KOPT-K1 (cell line): Measurements from ENCODE around the gene E2F8.

Experiments
- H3K27ac ChIP-seq: fragments of 200-600 bp; sonication (generic); 2 replicates; pipeline ENCODE4 v1.5.1; 2016; ENCODE audit warnings: antibody characterized with exemption, mild to moderate bottlenecking, low read depth, low read length; ENCODE audit not compliant: poor library complexity, severe bottlenecking
- H3K36me3 ChIP-seq: fragments of 200-600 bp; sonication (generic); 2 replicates; pipeline ENCODE4 v1.5.1; 2017; ENCODE audit warnings: antibody characterized with exemption, mild to moderate bottlenecking, low read length, moderate library complexity; ENCODE audit not compliant: insufficient read depth
- H3K9me3 ChIP-seq: fragments of 200-600 bp; sonication (generic); 2 replicates; pipeline ENCODE4 v1.5.1; 2017; ENCODE audit warnings: antibody characterized with exemption, low read length, mild to moderate bottlenecking; ENCODE audit not compliant: insufficient read depth, poor library complexity, severe bottlenecking

E2F8 gene

GRCh38 chr11:19218786-19219460 is 21.8 kb downstream of the E2F8 start:
- Histone ChIP-seq H3K36me3 (peaks cover 19% of the 10 kb centered on the region), H3K9me3 (no peaks in the 10 kb centered on the region), H3K27ac (no peak overlapping the region)

GRCh38 chr11:19218216-19218615 is 22.5 kb downstream of the E2F8 start:
- Histone ChIP-seq H3K9me3 (no peaks in the 10 kb centered on the region), H3K27ac (no peak overlapping the region), H3K36me3 (peaks cover 12% of the 10 kb centered on the region)

DNA sequence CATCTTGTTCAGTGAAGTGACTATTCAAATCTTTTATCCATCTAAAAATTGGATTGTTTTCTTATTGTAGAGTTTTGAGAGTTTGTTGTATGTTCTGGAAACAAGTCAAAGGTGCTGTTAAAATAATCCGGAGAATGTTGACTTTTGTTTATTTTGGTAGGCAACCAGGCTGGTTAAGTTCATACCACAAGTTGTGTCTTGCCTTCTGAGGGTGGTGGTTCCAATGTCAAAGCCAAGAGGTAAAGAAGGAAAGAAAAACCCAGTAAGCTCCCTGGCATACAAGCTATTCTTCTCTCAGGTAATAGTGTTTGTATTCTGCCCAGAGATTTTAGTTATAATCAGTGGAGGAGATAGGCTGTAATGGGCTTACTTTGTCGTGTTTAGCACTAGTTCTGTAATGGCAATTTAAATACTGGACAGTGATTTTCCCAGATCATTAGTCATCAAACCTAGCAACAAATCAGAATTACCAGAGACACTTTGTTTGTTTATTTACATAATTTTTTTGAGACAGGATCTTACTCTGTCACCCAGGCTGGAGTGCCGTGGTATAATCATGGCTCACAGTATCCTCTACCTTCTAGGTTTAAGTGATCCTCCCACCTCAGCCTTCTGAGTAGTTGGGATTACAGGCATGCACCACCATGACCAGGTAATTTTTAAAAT is 23.9 kb downstream of the E2F8 start:
- H3K9me3 ChIP-seq, result no peaks in the 10 kb centered on the region
- no peak overlapping the region for H3K27ac ChIP-seq
- no peaks in the 10 kb centered on the region for H3K36me3 ChIP-seq

GRCh38 chr11:19216021-19216420 is 24.7 kb downstream of the E2F8 start:
- no peak overlapping the region for H3K27ac ChIP-seq

GRCh38 chr11:19209617-19210370 is 31.0 kb downstream of the E2F8 start:
- H3K9me3 ChIP-seq, result no peaks in the 10 kb centered on the region
- H3K36me3 ChIP-seq, result no peaks in the 10 kb centered on the region

More at GRCh38 chr11:19216021-19216420, 24.7 kb downstream of the E2F8 start:
- Histone ChIP-seq H3K9me3 (no peaks in the 10 kb centered on the region), H3K36me3 (no peaks in the 10 kb centered on the region)

DNA sequence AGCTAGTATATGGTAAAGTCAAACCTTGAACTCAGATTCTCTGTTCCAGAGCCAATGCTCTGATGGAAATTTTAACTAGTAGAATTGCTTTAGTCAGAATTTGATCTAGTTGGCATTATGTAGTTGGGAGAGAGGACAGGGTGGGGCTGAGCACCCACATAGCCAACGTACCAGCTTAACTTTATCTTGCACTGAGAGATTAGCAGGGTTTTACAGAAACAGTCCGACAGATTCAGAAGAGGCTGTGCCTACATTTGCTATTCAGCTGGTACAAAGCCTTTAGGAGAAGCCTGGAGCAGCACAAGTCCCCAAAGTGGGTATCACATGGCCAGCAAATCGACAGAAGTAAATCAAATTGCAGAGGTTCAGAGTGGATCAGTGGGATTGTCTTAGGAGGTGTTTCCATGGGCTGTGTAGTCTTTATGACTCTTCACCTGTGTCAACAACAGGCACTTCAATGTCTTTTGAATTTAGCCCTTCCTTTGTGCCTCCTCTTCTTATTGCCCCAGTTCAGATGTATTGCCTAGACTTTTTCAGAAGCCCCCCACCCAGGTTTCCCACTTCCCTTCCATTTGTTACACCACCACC is 31.7 kb downstream of the E2F8 start:
- no peaks in the 10 kb centered on the region for H3K36me3 ChIP-seq
- H3K9me3 ChIP-seq, result no peaks in the 10 kb centered on the region
- H3K27ac ChIP-seq, result no peak overlapping the region

More at GRCh38 chr11:19209617-19210370, 31.0 kb downstream of the E2F8 start:
- no peak overlapping the region for H3K27ac ChIP-seq

- H3K9me3 ChIP-seq, result no peaks in the 10 kb centered on the region
- no peak overlapping the region for H3K27ac ChIP-seq
- no peaks in the 10 kb centered on the region for H3K36me3 ChIP-seq
Measured at GRCh38 chr11:19208181-19208580, 32.6 kb downstream of the E2F8 start.

- Histone ChIP-seq H3K36me3 (no peaks in the 10 kb centered on the region), H3K27ac (no peak overlapping the region), H3K9me3 (no peaks in the 10 kb centered on the region)
Measured at GRCh38 chr11:19204836-19205235, 35.9 kb downstream of the E2F8 start.

DNA sequence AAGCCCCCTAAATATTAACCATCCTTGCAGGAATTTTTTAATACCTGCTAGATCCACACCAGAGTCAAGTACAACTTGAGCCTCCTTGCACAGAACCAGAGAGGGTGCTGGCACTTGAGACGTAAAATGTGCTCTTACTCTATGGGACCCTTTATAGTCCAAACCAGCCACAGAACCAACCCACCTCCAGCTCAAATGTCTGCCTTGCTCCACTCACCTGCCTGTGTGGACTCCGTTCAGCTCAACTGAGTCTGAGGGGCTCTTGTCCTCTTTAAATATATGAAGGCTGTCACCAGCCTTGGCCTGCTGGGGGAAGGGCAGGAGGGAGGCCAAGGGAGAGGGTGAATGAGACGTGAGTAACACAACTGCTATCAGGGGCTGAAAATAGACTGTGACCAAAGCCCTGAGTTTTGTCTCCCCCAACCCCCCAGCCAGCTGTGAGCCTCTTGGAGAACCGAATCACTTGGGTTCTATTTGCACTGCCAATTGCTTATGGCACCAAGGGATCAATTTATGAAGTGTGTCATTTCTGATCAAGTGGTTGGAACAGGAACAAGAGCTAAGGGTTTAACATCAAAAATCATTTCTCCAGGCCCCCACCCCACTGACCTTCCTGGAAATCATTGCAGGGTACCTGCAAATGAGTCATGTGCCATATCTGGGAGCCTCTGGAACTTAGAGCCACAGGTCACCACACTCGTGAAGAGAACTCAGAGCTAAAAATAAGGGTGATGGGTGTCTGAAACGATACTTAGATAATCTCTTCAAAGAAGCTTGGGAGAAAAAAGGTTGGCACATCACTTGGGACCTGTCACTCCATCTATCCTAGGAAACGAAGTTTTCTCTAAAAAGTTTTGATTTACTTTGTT is 38.8 kb downstream of the E2F8 start, which contains the start of gene CSRP3:
Gene CSRP3 (minus strand): TSS at position 247 of the 869 bp plus-strand sequence. CDS start 9,535 bp downstream, outside the sequence.
- Histone ChIP-seq H3K9me3 (no peaks in the 10 kb centered on the region), H3K36me3 (no peaks in the 10 kb centered on the region), H3K27ac (no peak within 1 kb of the TSS)

- Histone ChIP-seq H3K36me3 (no peaks in the 10 kb centered on the region), H3K27ac (no peak overlapping the region), H3K9me3 (no peaks in the 10 kb centered on the region)
Measured at GRCh38 chr11:19200410-19201201, 40.1 kb downstream of the E2F8 start.

DNA sequence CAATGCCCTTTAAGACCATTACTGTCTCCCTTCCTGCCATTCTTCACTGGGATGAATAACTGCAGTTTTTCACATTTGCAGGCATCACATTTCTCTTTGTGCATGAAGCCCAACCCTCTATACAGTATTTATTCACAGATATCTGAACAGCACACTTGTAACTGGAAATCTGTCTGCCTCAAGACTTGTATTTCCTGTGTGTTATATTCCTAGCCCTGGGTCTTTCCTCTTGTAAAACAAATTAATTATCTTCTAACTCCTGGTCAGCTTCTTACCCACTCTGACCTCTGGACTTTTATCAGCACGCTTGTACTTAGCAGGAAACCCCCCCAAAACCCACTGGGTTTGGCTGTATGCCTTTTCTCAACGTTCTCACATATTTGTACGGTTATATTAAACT is 41.0 kb downstream of the E2F8 start:
- Histone ChIP-seq H3K27ac (no peak overlapping the region), H3K36me3 (no peaks in the 10 kb centered on the region), H3K9me3 (no peaks in the 10 kb centered on the region)

GRCh38 chr11:19199048-19199447 is 41.7 kb downstream of the E2F8 start:
- Histone ChIP-seq H3K36me3 (no peaks in the 10 kb centered on the region), H3K9me3 (no peaks in the 10 kb centered on the region), H3K27ac (no peak overlapping the region)

- no peaks in the 10 kb centered on the region for H3K36me3 ChIP-seq
- no peaks in the 10 kb centered on the region for H3K9me3 ChIP-seq
- no peak overlapping the region for H3K27ac ChIP-seq
Measured at GRCh38 chr11:19196432-19196831, 44.3 kb downstream of the E2F8 start.
